Measurements from ENCODE around the gene PIGT.

Gene PIGT

DNA sequence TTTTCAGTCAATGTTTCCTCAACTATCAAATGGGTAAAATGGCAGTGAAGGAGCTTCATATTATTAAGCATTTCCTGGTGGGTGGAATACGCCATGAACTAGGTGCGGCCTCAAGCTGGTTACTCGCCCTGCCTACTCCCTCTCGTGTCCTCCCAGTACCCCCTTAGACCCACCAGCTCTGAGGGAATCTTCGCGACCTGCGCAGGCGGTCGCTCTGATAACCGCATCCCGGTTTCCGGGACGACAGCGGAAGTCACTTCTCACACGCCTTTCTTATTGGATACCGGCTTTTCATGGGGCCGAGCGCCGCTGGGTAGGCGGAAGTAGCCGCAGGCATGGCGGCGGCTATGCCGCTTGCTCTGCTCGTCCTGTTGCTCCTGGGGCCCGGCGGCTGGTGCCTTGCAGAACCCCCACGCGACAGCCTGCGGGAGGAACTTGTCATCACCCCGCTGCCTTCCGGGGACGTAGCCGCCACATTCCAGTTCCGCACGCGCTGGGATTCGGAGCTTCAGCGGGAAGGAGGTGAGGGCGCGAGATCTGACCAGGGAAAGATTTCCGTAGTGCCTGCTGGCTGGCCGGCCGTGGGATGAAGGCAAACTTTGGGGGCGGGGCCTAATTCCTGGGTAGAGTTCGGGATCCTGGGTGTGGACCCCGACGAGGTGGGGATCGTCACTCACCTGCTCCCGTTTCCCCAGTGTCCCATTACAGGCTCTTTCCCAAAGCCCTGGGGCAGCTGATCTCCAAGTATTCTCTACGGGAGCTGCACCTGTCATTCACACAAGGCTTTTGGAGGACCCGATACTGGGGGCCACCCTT is at the start of gene PIGT:
PIGT (plus strand) TSS at position 320 of the 816 bp plus-strand sequence; CDS start at position 336, 16 bp downstream.
- DNase-seq (ENCODE audit: extremely low spot score) = peak; percentile 88
- POLR2A ChIA-PET = interaction anchor here (0.9 to 2.9 kb wide), 13 partner anchors 9 to 89 kb away, joined by 3 to 43 read pairs (median 5); partner anchors contain the start of gene SYS1
- no peak for TF ChIP-seq FOXM1 (IDR thresholded peaks at IDR 0.05; ENCODE audit: borderline replicate concordance)
- no peak for TF ChIP-seq ZNF384 (IDR thresholded peaks at IDR 0.05)
- TF ChIP-seq FOXK2 (IDR thresholded peaks at IDR 0.05) = no peak
- no peak for TF ChIP-seq TARDBP (IDR thresholded peaks at IDR 0.05)
- TF ChIP-seq FOXA1 (IDR thresholded peaks at IDR 0.05) = no peak
- TF ChIP-seq, protein P1, sequence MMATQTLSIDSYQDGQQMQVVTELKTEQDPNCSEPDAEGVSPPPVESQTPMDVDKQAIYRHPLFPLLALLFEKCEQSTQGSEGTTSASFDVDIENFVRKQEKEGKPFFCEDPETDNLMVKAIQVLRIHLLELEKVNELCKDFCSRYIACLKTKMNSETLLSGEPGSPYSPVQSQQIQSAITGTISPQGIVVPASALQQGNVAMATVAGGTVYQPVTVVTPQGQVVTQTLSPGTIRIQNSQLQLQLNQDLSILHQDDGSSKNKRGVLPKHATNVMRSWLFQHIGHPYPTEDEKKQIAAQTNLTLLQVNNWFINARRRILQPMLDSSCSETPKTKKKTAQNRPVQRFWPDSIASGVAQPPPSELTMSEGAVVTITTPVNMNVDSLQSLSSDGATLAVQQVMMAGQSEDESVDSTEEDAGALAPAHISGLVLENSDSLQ (IDR thresholded peaks at IDR 0.05) = no peak
- TF ChIP-seq NFRKB (IDR thresholded peaks at IDR 0.05) = peak; percentile 25; the same call in 1 of the 2 replicates
- TF ChIP-seq L3MBTL2 (conservative IDR thresholded peaks at IDR 0.05) = peak; percentile 91
- TF ChIP-seq CTBP1 (IDR thresholded peaks at IDR 0.05; ENCODE audit: borderline replicate concordance) = no peak
- TF ChIP-seq SP1 (IDR thresholded peaks at IDR 0.05) = no peak
- peak; percentile 88 for TF ChIP-seq ELF4 (IDR thresholded peaks at IDR 0.05)
- TF ChIP-seq BHLHE40 (IDR thresholded peaks at IDR 0.05; ENCODE audit: borderline replicate concordance) = no peak
- TF ChIP-seq ARNT (IDR thresholded peaks at IDR 0.05) = no peak
- no peak for TF ChIP-seq SUZ12 (IDR thresholded peaks at IDR 0.05)
- no peak for TF ChIP-seq LEF1 (IDR thresholded peaks at IDR 0.05; ENCODE audit: borderline replicate concordance)
- TF ChIP-seq HDGF (IDR thresholded peaks at IDR 0.05; ENCODE audit: borderline replicate concordance) = no peak
- CTCF ChIA-PET = interaction anchor here (0.5 to 1.1 kb wide), 2 partner anchors 21 to 93 kb away, joined by 3 to 5 read pairs; no protein-coding TSS in a partner anchor

DNA sequence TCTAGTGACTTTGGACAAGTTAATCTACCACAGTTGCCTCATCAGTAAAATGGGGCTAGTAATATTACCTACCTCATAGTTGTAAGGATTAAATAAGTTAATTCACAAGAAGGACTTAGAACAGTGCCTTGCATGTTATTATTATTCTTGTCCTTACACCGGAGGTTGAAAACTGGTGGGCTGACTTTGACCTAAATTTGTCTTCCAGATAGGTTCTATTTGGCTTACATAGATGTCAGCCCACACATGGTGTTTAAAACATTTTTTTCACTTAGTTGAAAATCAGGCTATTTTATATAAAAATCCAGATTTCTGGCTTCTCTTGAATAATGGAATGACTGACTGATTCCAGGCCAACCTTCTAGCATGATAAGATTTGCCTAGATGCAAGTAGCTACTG is 49.7 kb upstream of the PIGT start:
- ChIA-PET POLR2A (no interaction called here), CTCF (no interaction called here)
- no peak for TF ChIP-seq FOXK2 (IDR thresholded peaks at IDR 0.05)
- no peak for TF ChIP-seq CTBP1 (IDR thresholded peaks at IDR 0.05; ENCODE audit: borderline replicate concordance)
- TF ChIP-seq, protein P1 (IDR thresholded peaks at IDR 0.05) = no peak
- TF ChIP-seq SUZ12 (IDR thresholded peaks at IDR 0.05) = no peak
- no peak for TF ChIP-seq SP1 (IDR thresholded peaks at IDR 0.05)
- no peak for TF ChIP-seq FOXA1 (IDR thresholded peaks at IDR 0.05)
- no peak for TF ChIP-seq LEF1 (IDR thresholded peaks at IDR 0.05; ENCODE audit: borderline replicate concordance)
- TF ChIP-seq BHLHE40 (IDR thresholded peaks at IDR 0.05; ENCODE audit: borderline replicate concordance) = no peak
- TF ChIP-seq HDGF (IDR thresholded peaks at IDR 0.05; ENCODE audit: borderline replicate concordance) = no peak
- TF ChIP-seq NFRKB (IDR thresholded peaks at IDR 0.05) = no peak
- no peak for TF ChIP-seq ELF4 (IDR thresholded peaks at IDR 0.05)
- no peak for TF ChIP-seq FOXM1 (IDR thresholded peaks at IDR 0.05; ENCODE audit: borderline replicate concordance)
- TF ChIP-seq ZNF384 (IDR thresholded peaks at IDR 0.05) = no peak
- TF ChIP-seq ARNT (IDR thresholded peaks at IDR 0.05) = no peak
- DNase-seq (ENCODE audit: extremely low spot score) = no peak

DNA sequence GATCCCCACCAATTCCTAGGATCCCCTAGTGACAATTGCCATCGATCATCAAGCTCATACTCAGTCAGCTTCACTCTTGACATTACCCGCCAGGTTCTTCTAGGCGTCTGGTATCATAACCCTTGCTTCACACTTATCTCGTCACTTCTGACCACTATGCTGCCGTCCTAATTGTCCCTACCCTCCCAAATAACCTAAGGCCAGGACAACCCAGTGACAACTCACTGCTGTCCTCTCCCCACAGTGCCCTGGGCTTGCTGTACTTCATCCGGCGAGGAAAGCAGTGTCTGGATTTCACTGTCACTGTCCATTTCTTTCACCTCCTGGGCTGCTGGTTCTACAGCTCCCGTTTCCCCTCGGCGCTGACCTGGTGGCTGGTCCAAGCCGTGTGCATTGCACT is 49.3 kb upstream of the PIGT start:
- ChIA-PET CTCF (no interaction called here), POLR2A (no interaction called here)
- no peak for DNase-seq (ENCODE audit: extremely low spot score)
- TF ChIP-seq SUZ12 (IDR thresholded peaks at IDR 0.05) = no peak

DNA sequence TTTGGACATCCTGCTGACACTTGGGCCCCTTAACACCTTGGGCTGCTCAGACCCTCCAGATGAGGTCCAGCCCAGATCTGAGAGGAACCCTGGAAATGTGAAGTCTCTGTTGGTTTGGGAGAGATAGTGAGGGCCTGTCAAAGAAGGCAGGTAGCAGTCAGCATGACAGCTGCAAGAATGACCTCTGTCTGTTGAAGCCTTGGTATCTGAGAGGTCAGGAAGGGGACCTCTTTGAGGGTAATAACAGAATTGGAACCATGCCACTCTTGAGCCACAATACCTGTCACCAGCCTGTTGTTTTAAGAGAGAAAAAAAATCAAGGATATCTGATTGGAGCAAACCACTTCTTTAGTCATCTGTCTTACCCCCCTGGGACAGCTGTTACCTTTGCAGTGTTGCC is 48.8 kb upstream of the PIGT start:
- ChIA-PET CTCF (no interaction called here), POLR2A (no interaction called here)
- no peak for TF ChIP-seq NFRKB (IDR thresholded peaks at IDR 0.05)
- no peak for TF ChIP-seq FOXM1 (IDR thresholded peaks at IDR 0.05; ENCODE audit: borderline replicate concordance)
- no peak for TF ChIP-seq ARNT (IDR thresholded peaks at IDR 0.05)
- no peak for TF ChIP-seq BHLHE40 (IDR thresholded peaks at IDR 0.05; ENCODE audit: borderline replicate concordance)
- no peak for TF ChIP-seq L3MBTL2 (conservative IDR thresholded peaks at IDR 0.05)
- TF ChIP-seq FOXA1 (IDR thresholded peaks at IDR 0.05) = no peak
- TF ChIP-seq ZNF384 (IDR thresholded peaks at IDR 0.05) = no peak
- no peak for TF ChIP-seq TARDBP (IDR thresholded peaks at IDR 0.05)
- no peak for TF ChIP-seq FOXK2 (IDR thresholded peaks at IDR 0.05)
- no peak for TF ChIP-seq SP1 (IDR thresholded peaks at IDR 0.05)
- DNase-seq (ENCODE audit: extremely low spot score) = no peak

DNA sequence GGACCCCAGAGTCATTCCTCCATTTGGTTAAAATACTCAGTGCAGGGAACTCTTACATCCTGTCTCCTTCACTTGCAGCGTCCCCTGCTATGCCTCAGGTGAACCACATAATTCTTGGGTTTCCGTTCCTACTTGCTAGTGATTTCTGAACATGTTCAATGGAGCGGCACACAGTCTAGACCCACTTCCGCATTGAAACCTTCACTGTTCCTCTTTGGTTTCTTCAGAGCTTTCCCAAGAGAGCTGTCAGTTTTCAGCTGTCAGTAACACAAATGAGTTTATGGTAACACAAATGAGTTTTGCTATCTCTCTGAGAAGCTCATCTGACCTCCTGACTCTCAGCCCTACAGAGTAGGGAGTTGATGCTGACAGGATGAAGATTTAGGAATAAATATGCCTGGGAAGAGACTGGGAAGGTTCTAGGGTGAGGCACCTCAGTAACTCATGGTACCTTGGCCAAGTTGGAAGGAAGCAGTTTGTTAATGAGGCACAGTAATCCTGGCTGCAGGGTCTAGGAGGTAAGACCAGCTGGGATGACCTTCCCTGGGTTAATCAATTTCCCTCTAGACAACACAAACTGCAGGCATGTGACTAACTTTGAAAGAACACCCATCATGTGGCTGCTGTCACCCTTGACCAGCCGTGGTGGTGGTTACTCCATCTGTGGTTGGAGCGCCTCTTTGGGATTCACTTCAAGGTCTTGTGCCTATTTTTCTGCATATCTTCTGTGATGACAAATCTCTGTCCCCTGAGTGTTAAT is 47.5 kb upstream of the PIGT start:
- TF ChIP-seq ZNF384 (IDR thresholded peaks at IDR 0.05) (no peak), FOXM1 (IDR thresholded peaks at IDR 0.05; ENCODE audit: borderline replicate concordance) (no peak), HDGF (IDR thresholded peaks at IDR 0.05; ENCODE audit: borderline replicate concordance) (no peak), SUZ12 (IDR thresholded peaks at IDR 0.05) (no peak), ARNT (IDR thresholded peaks at IDR 0.05) (no peak), FOXA1 (IDR thresholded peaks at IDR 0.05) (no peak), LEF1 (IDR thresholded peaks at IDR 0.05; ENCODE audit: borderline replicate concordance) (no peak)
- CTCF ChIA-PET = interaction anchor here (1.0 kb wide), 1 partner anchor 20 kb away, joined by 3 read pairs; the partner anchor contains the start of gene SDC4
- POLR2A ChIA-PET = interaction anchor here (1.1 kb wide), 1 partner anchor 68 kb away, joined by 3 read pairs; no protein-coding TSS in a partner anchor
- DNase-seq (ENCODE audit: extremely low spot score) = no peak

DNA sequence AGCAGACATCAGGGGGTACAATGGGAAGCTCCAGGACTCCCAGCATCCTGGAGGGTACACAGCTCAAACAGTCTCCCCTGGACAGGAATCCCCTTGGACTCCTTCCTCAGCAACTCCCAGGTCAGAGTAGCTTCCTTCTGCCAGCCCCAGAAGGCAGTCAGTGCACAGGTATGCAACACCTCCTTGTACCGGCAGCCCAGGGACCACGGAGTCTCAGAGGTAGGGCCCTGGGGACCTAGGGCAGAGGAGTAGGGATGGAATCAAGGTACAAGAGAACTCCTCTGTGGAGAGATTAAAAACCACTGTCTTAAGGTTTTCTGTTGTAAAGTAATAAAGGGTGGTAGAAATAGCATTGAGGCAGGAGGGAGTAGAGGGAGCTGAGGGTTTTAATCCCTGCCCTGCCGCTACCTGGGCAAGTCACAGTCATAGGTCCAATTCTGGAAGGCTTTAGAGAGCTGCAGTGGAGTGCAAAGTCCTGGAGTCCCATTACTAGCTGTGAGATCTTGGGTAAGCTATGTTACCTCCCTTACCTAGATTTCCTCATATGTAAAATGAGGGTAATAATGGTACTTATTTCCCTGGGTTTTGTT is 45.3 kb upstream of the PIGT start:
- POLR2A ChIA-PET = interaction anchor here (1.0 kb wide), 1 partner anchor 37 kb away, joined by 3 read pairs; no protein-coding TSS in a partner anchor
- no peak for TF ChIP-seq HDGF (IDR thresholded peaks at IDR 0.05; ENCODE audit: borderline replicate concordance)
- TF ChIP-seq FOXM1 (IDR thresholded peaks at IDR 0.05; ENCODE audit: borderline replicate concordance) = no peak
- CTCF ChIA-PET = interaction anchor here (2.3 kb wide), 1 partner anchor 66 kb away, joined by 9 read pairs; no protein-coding TSS in a partner anchor
- no peak for DNase-seq (ENCODE audit: extremely low spot score)
